Epithelial cell of esophagus (primary cell): ENCODE data around the gene FUOM.

Source experiments
- DNase-seq: peaks from one replicate; pipeline ENCODE4 v3.0.0; 2010; ENCODE audit warnings: low read depth
- H3K4me3 ChIP-seq: 2 replicates; pipeline ENCODE4 v1.5.1; 2011; ENCODE audit warnings: mild to moderate bottlenecking, low read length, control low read depth
- TF ChIP-seq, protein P1 (sequence below): IDR thresholded peaks from 2 replicates; pipeline ENCODE4 v1.5.1; 2011; ENCODE audit warnings: low read depth, mild to moderate bottlenecking, low read length, control low read depth, inconsistent platforms; ENCODE audit not compliant: insufficient read depth; ENCODE audit errors: missing control alignments

Gene FUOM

DNA sequence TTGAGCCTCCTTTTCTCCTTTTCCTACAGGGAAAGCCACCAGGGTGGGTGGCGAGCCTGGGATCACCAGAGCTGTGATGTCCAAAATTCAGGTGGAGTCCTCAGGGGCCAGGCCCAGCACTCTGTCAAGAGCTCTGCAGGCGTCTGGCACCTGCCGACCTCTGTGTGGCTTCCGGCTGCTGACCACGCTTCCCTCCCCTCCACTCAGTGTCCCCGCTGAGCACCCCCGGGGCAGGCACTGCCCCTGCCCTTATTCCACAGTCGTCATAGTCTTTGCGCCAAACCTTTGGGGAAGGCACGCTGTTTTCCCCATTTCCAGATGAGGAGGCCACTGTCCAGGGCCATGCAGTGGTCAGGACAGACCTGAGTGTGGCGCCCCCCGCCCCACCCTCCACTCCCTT lies 43.7 kb upstream of the FUOM start:
- no peak overlapping the region for H3K4me3 ChIP-seq
- TF ChIP-seq, protein P1, sequence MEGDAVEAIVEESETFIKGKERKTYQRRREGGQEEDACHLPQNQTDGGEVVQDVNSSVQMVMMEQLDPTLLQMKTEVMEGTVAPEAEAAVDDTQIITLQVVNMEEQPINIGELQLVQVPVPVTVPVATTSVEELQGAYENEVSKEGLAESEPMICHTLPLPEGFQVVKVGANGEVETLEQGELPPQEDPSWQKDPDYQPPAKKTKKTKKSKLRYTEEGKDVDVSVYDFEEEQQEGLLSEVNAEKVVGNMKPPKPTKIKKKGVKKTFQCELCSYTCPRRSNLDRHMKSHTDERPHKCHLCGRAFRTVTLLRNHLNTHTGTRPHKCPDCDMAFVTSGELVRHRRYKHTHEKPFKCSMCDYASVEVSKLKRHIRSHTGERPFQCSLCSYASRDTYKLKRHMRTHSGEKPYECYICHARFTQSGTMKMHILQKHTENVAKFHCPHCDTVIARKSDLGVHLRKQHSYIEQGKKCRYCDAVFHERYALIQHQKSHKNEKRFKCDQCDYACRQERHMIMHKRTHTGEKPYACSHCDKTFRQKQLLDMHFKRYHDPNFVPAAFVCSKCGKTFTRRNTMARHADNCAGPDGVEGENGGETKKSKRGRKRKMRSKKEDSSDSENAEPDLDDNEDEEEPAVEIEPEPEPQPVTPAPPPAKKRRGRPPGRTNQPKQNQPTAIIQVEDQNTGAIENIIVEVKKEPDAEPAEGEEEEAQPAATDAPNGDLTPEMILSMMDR: no peak
- no peak for DNase-seq

DNA sequence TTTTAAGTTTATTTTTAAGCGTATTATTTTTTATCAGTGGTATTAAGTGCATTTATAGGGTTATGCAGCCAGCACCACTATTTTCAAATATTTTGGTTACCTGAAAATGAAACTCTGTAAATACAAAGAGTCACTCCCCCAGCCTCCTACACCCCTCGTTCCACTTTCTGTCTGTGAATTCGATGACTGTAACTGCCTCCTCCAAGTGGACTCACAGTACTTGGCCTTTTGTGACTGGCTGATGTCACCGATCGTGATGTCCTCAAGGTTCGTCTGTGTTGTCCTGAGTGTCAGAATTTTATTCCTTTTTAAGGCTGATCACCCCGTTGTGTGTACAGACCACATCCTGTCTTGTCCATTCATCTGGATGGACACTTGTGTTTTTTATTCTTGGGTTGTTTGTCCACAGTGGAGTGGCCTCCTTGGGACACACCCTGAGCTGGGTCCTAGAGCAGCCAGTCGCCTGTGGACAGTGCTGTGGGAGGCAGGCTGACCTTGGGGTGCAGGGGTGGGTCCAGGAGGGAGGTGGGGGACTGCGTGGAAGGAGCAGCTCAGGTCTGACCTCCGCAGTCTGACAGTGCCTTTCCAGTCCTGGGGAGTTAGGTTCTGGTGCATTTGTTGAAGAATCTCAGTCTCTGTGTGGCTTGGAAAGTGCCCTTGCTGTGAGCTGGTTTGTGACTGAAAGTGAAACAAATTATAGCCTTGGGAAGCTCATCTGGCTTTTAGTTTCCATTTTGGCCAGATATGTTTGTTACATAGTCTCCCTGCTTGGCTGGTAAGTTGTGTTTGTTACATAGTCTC lies 43.0 kb upstream of the FUOM start:
- no peak for DNase-seq
- TF ChIP-seq, protein P1: no peak
- H3K4me3 ChIP-seq: no peak overlapping the region

GRCh38 chr10:133399123-133399601 lies 41.3 kb upstream of the FUOM start:
- TF ChIP-seq, protein P1: no peak

DNA sequence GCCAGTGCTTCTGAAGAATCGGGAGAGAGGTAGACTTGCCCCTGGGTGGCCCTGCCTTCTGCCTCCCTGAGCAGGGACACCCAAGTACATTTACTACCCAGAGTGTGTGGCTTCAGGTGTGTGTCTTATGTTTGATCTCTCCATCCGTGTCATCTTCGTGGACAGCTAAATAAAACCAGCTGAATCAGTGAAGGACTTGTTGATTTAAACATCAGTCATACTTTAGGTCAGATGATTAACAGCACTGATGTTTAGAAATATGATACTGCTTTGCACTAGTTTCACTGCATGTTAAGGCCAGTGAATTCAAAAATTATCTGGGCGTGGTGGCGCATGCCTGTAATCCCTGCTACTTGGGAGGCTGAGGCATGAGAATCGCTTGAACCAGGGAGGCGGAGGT lies 40.1 kb upstream of the FUOM start:
- no peak overlapping the region for H3K4me3 ChIP-seq
- TF ChIP-seq, protein P1: no peak
- peak; percentile 63 for DNase-seq

More at GRCh38 chr10:133399123-133399601, 41.3 kb upstream of the FUOM start:
- H3K4me3 ChIP-seq: no peak overlapping the region
- DNase-seq: no peak

DNA sequence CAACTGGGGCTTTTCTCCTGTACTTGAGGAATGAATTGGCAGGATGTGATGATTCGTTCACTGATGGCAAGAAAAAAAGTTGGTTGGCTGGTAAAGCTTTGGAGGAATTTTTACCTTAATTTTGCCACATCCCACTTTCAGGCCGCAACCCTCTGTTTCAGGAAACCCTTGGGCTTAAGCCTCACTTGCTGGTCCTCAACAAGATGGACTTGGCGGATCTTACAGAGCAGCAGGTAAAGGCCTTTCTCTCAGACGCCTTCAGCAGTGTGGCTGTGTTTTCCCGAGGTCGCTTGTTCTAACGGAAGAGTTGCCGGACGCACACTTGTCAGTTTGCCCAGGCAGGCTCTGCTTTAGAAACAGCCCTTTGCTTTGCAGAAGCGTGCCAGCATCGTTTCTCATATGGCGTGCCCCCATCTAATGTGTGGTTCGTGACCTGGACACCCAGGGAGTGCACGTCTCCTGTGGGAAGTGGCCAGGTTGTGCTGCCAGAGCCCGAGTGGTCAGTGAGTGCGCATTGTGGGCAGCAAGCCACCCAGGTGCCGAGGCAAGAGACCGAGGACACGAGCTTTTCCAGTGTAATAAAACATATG lies 38.3 kb upstream of the FUOM start:
- H3K4me3 ChIP-seq: no peak overlapping the region
- DNase-seq: no peak
- TF ChIP-seq, protein P1: no peak

GRCh38 chr10:133394801-133395221 lies 37.0 kb upstream of the FUOM start:
- H3K4me3 ChIP-seq: peak overlapping the region; percentile 87
- no peak for DNase-seq
- TF ChIP-seq, protein P1: no peak

DNA sequence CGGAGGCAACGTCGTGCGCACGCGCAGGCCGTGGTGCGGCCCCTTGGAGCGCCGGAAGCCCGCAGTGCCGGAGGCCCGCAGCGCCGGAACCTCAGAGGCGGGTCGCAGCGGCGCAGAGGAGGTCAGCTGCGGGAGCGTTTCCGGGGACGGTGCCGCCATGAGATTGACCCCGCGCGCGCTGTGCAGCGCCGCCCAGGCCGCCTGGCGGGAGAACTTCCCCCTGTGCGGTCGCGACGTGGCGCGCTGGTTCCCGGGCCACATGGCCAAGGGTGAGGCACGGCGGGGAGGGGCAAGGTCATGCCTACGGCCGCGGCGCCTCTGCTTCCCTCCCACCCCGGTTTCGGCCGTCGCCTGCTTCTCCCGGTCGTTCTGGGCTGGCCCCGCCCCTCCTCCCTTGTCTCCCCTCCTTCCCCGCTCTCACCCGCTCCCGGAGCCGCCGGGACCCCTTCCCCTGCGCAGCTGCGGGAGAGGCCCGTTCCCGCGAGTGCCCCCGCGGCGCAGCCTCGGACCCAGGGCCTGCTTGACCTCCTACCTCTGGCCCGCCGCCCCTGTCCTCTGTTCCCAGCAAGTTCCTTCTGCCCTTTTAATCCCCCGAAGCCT lies 36.3 kb upstream of the FUOM start, which contains the start of gene MTG1:
Gene MTG1, plus strand, starts transcription at position 94 of the 600 bp plus-strand sequence. Its CDS starts 64 bp downstream, at position 158.
- peak within 1 kb of the TSS; percentile 87 for H3K4me3 ChIP-seq
- peak; percentile 90 for DNase-seq
- TF ChIP-seq, protein P1: no peak
